ENCODE data around the gene GAB2. TPM values are rescaled to one million over a fixed set of nuclear protein-coding genes. Genes with fewer than 3 reads are reported as not detected.

Gene GAB2
- total RNA-seq, 1 experiment from 2014 or later = 3.3 TPM

GRCh38 chr11:78444726-78445125, 27.1 kb upstream of the GAB2 start:
- Histone ChIP-seq H3K18ac (ENCODE audit: insufficient read length, low read depth, low read length) (no peak overlapping the region), H2BK5ac (ENCODE audit: insufficient read length, low read length) (no peak overlapping the region), H2BK12ac (ENCODE audit: insufficient read length, low read depth, low read length) (no peak overlapping the region), H2AK5ac (ENCODE audit: insufficient read length, low read length) (no peak overlapping the region), H3K27me3 (ENCODE audit: insufficient read depth, low read length) (no peaks in the 10 kb centered on the region), H4K8ac (replicated peaks; ENCODE audit: insufficient read length, low read depth, low read length) (no peak overlapping the region), H3K4ac (ENCODE audit: low read depth, low read length) (no peak overlapping the region), H2BK15ac (ENCODE audit: low read depth, low read length) (no peak overlapping the region), H2BK120ac (ENCODE audit: low read depth, low read length, poor library complexity, severe bottlenecking) (no peak overlapping the region), H3K9ac (ENCODE audit: extremely low read depth, insufficient read length, low read length) (no peak overlapping the region), H3K23ac (ENCODE audit: insufficient read length, low read depth, low read length) (no peak overlapping the region), H3K14ac (ENCODE audit: insufficient read depth, low read length) (no peak overlapping the region), H4K91ac (ENCODE audit: insufficient read length, low read depth, low read length) (no peak overlapping the region), H3K4me1 (ENCODE audit: insufficient read depth, low read length) (no peaks in the 10 kb centered on the region), H3K4me2 (ENCODE audit: insufficient read depth, insufficient read length, low read length) (no peak overlapping the region), H4K5ac (ENCODE audit: insufficient read length, low read depth, low read length) (no peak overlapping the region), H3K9me3 (ENCODE audit: control insufficient read depth, low read depth, low read length) (no peaks in the 10 kb centered on the region), H4K20me1 (ENCODE audit: control insufficient read depth, insufficient read depth, insufficient read length) (no peaks in the 10 kb centered on the region), H3K79me1 (ENCODE audit: insufficient read depth, low read depth, low read length, poor library complexity, severe bottlenecking) (no peaks in the 10 kb centered on the region), H2AFZ (ENCODE audit: low read length) (no peak overlapping the region), H3K27ac (ENCODE audit: insufficient read length, low read depth, low read length) (no peak overlapping the region), H3T11ph (ENCODE audit: low read length) (no peak overlapping the region), H3K79me2 (ENCODE audit: insufficient read depth, low read length) (no peaks in the 10 kb centered on the region), H3K56ac (ENCODE audit: insufficient read length, low read depth, low read length) (no peak overlapping the region), H2BK20ac (ENCODE audit: low read depth, low read length, poor library complexity, severe bottlenecking) (no peak overlapping the region), H3K23me2 (ENCODE audit: insufficient read length, low read depth, low read length, poor library complexity, severe bottlenecking) (no peaks in the 10 kb centered on the region)
- Mint-ChIP-seq H3K27me3 (ENCODE audit: low read depth) (no peaks in the 10 kb centered on the region), H3K4me1 (no peaks in the 10 kb centered on the region), H3K36me3 (ENCODE audit: insufficient read depth in 1 of 3, low read depth in 3 of 3) (peaks cover 5 to 21% (median 21%) of the 10 kb centered on the region in 3 experiments), H3K27ac (no peak overlapping the region), H3K9me3 (no peaks in the 10 kb centered on the region), H3K4me3 (no peak overlapping the region)
- no peak for TF ChIP-seq CTCF (conservative IDR thresholded peaks at IDR 0.05)
- no peak for DNase-seq
- no CpG with 5 or more reads among the region's 1 CpG for WGBS (ENCODE audit: extremely low coverage, insufficient read length, low lambda C conversion rate)

Data from H9 (cell line).